ENCODE results near the gene KRT12.

KRT12 gene

DNA sequence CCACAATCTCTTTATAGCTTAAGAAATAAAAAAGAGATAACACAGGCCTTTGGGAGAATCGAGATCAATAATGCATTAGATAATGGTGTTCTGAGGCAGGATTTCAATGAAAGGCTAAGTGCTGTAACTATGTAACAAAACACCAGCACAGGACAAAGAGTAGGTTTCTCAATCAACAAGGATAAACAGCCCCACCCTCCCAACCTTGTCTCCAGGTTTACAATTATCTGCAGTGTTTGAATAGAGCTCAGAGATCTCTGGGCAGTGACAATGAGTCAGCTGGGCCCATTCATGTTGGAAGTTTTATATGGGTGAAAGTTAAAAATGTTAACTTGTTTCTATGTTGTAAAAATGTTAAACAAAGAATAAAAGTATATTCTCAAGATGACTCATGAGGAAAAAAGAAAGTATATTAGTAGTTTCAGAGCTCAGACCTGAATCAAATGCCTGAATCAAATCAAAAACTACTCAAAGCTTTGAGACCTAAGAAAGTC is 35.0 kb upstream of the KRT12 start:
- H3K4me3 ChIP-seq (ENCODE audit: low read depth, low read length) = no peak overlapping the region
- TF ChIP-seq, protein P1, sequence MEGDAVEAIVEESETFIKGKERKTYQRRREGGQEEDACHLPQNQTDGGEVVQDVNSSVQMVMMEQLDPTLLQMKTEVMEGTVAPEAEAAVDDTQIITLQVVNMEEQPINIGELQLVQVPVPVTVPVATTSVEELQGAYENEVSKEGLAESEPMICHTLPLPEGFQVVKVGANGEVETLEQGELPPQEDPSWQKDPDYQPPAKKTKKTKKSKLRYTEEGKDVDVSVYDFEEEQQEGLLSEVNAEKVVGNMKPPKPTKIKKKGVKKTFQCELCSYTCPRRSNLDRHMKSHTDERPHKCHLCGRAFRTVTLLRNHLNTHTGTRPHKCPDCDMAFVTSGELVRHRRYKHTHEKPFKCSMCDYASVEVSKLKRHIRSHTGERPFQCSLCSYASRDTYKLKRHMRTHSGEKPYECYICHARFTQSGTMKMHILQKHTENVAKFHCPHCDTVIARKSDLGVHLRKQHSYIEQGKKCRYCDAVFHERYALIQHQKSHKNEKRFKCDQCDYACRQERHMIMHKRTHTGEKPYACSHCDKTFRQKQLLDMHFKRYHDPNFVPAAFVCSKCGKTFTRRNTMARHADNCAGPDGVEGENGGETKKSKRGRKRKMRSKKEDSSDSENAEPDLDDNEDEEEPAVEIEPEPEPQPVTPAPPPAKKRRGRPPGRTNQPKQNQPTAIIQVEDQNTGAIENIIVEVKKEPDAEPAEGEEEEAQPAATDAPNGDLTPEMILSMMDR (IDR thresholded peaks at IDR 0.05; ENCODE audit: borderline replicate concordance, insufficient read depth, low read depth, low read length) = no peak

DNA sequence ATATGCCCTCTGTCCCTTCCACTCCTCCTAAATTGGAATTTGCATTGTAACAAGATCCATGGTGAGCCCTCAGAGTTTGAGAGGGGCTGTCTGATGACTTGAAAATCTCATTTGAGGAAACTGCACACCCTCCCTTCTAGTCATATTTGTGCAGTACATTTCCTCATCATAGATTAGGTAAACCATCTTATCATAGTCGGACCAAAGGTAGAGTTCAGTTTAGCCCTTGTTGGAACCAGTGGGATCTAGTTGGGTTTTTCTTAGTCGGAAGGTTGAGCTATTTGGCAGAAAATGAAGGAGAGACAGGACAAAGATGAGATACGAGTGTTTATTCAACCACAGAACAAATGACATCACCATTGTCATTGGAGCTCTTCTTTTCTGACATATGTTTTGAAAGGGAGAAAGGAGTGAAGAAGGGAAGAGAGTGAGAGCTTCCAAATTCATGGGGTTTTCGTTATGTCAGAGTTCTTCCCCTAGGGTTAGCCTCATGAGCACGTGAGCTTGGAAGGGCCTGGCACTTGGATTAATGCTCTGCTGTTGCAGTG is 33.9 kb upstream of the KRT12 start:
- no peak overlapping the region for H3K4me3 ChIP-seq (ENCODE audit: low read depth, low read length)
- TF ChIP-seq, protein P1 (IDR thresholded peaks at IDR 0.05; ENCODE audit: borderline replicate concordance, insufficient read depth, low read depth, low read length) = no peak

DNA sequence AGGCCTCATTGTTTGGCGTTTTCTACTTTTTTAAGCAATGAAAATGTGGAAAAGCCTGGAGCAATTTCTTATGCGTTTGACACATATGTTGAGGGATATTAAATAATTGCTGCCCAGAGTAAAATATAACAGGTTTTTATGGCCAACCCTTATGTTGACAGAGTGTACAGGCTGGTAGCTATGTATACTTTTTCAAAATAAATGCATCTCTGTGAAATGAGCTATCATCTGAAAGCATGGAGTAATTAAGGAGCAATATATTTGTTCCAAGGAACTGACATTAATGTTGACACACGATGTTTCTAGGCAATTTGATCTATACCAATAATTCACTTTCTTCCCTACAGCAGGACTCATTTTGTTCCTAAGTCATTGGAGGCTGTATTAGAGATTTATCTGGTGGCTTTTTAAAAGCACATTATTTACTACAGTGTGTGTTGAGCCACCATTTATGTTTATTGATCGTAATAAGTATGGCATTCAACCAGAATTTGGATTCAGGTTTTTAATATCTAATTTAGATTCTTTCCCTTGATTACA is 30.0 kb upstream of the KRT12 start:
- TF ChIP-seq, protein P1 (IDR thresholded peaks at IDR 0.05; ENCODE audit: borderline replicate concordance, insufficient read depth, low read depth, low read length) = no peak
- H3K4me3 ChIP-seq (ENCODE audit: low read depth, low read length) = no peak overlapping the region

DNA sequence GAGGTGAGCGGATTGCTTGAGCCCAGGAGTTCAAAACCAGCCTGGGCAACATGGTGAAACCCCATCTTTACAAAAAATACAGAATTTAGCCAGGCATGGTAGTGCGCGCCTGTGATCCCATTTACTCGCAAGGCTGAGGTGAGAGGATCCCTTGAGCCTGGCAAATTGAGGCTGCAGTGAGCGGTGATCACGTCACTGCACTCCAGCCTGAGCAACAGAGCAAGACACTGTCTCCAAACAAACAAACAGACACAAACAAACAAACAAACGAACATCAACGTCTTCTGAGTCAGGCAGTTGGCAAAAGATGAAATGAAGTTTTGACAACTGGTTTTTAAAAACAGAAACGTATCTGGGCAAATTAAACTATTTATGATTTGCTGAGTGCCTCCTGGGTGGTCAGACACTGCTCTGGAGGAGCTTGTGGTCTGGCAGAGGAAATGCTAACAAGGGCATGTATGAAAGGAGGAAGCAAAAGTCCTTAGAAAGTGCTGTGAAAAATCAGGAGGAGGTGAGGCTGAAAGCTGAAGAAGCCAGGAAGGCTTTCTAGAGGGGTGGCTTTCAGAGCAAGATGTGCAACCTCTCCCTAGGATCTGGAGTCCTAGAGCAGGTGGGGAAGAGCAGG is 28.2 kb upstream of the KRT12 start:
- TF ChIP-seq, protein P1 (IDR thresholded peaks at IDR 0.05; ENCODE audit: borderline replicate concordance, insufficient read depth, low read depth, low read length) = no peak
- no peak overlapping the region for H3K4me3 ChIP-seq (ENCODE audit: low read depth, low read length)

DNA sequence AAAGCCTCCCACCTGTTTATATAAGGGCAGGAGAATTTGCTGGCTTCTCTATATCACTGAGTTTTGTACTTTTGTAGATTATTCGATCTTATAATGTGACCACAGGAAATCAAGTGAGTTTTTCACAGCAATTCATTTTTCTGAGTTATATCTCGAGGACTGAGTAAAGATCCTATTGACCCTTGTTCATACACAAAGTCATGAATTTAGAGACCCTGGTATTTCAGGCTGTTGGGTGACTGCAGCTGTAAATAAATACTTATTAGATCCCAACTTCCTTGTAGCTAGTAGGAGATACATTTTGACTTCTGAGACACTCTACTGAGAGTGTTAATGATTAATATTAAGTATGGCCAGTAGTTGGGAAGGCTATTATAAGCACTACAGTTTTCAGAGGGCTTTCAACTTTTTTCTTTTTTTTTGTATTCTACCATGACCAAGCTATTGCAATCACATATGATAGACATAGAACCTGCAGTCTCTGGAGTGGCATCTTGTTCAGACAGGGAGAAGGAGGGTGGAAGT is 21.2 kb upstream of the KRT12 start:
- TF ChIP-seq, protein P1 (IDR thresholded peaks at IDR 0.05; ENCODE audit: borderline replicate concordance, insufficient read depth, low read depth, low read length) = no peak
- H3K4me3 ChIP-seq (ENCODE audit: low read depth, low read length) = no peak overlapping the region

DNA sequence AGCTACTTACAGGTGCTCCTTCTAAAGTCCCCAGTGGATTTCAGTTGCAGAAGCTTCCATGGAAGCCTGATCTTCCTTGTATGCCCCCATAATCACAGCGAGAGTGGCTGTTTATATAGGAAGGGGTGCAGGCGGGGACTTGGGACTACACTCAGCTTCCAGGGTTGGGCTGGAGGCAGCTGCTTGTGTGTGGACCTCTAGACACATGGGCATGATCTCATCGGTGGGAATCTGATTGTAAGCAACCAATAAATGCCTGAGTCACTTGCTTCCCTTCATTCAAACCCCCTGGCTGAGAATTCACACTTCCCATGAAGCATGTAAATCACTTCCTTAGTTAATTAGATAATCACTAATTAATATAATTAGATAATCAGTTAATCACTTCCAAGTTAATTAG is 19.1 kb upstream of the KRT12 start:
- TF ChIP-seq, protein P1 (IDR thresholded peaks at IDR 0.05; ENCODE audit: borderline replicate concordance, insufficient read depth, low read depth, low read length) = no peak
- H3K4me3 ChIP-seq (ENCODE audit: low read depth, low read length) = no peak overlapping the region
